NCI-H128 (cell line): ENCODE data around the gene TUBB6.

Experiments
- DNase-seq: peaks from one replicate; lab custom pipeline; 2025; ENCODE audit not compliant: unreplicated experiment; lab: John Stamatoyannopoulos, UW

The TUBB6 gene

GRCh38 chr18:12307701-12308385 is at the start of gene TUBB6:
TSS of gene TUBB6 (plus strand) at chr18:12308241. CDS start at chr18:12308293, 52 bp downstream.
- no peak for DNase-seq

GRCh38 chr18:12258719-12259705 is 49.0 kb upstream of the TUBB6 start:
- no peak for DNase-seq

- no peak for DNase-seq
Measured at GRCh38 chr18:12262748-12263147, 45.3 kb upstream of the TUBB6 start.

GRCh38 chr18:12264864-12265263 is 43.2 kb upstream of the TUBB6 start:
- DNase-seq: no peak

- no peak for DNase-seq
Measured at GRCh38 chr18:12271376-12272235, 36.4 kb upstream of the TUBB6 start.

GRCh38 chr18:12274793-12275192 is 33.2 kb upstream of the TUBB6 start:
- DNase-seq: no peak

GRCh38 chr18:12276736-12277554 is 31.1 kb upstream of the TUBB6 start:
- no peak for DNase-seq

- no peak for DNase-seq
Measured at GRCh38 chr18:12278215-12278671, 29.8 kb upstream of the TUBB6 start.

- DNase-seq: no peak
Measured at GRCh38 chr18:12278741-12279682, 29.0 kb upstream of the TUBB6 start.

GRCh38 chr18:12279781-12280531 is 28.1 kb upstream of the TUBB6 start:
- DNase-seq: no peak

GRCh38 chr18:12281861-12282260 is 26.2 kb upstream of the TUBB6 start:
- DNase-seq: no peak

GRCh38 chr18:12282442-12283039 is 25.5 kb upstream of the TUBB6 start:
- no peak for DNase-seq

- no peak for DNase-seq
Measured at GRCh38 chr18:12283256-12283655, 24.8 kb upstream of the TUBB6 start.

- no peak for DNase-seq
Measured at GRCh38 chr18:12283666-12284065, 24.4 kb upstream of the TUBB6 start.

GRCh38 chr18:12287131-12287681 is 20.8 kb upstream of the TUBB6 start:
- no peak for DNase-seq

GRCh38 chr18:12287684-12288402 is 20.2 kb upstream of the TUBB6 start:
- DNase-seq: no peak

- DNase-seq: no peak
Measured at GRCh38 chr18:12288403-12288755, 19.7 kb upstream of the TUBB6 start.
